ENCODE measurements around the gene MAB21L4. TPM values are rescaled to one million over a fixed set of nuclear protein-coding genes. Genes with fewer than 3 reads are reported as not detected.

The MAB21L4 gene
- total RNA-seq, 1 experiment from 2014 or later: 0.15 TPM

- Histone ChIP-seq H3K27ac (ENCODE audit: insufficient read length, low read depth, low read length) (no peak overlapping the region), H3K9ac (ENCODE audit: extremely low read depth, insufficient read length, low read length) (no peak overlapping the region), H3K56ac (ENCODE audit: insufficient read length, low read depth, low read length) (no peak overlapping the region), H2BK20ac (ENCODE audit: low read depth, low read length, poor library complexity, severe bottlenecking) (no peak overlapping the region), H4K8ac (replicated peaks; ENCODE audit: insufficient read length, low read depth, low read length) (no peak overlapping the region), H2AFZ (ENCODE audit: low read length) (no peak overlapping the region), H2BK15ac (ENCODE audit: low read depth, low read length) (no peak overlapping the region), H2BK5ac (ENCODE audit: insufficient read length, low read length) (no peak overlapping the region), H4K20me1 (ENCODE audit: control insufficient read depth, insufficient read depth, insufficient read length) (no peaks in the 10 kb centered on the region), H3K4me2 (ENCODE audit: insufficient read depth, insufficient read length, low read length) (no peak overlapping the region), H3T11ph (ENCODE audit: low read length) (no peak overlapping the region), H2BK120ac (ENCODE audit: low read depth, low read length, poor library complexity, severe bottlenecking) (no peak overlapping the region), H2BK12ac (ENCODE audit: insufficient read length, low read depth, low read length) (no peak overlapping the region), H2AK5ac (ENCODE audit: insufficient read length, low read length) (no peak overlapping the region), H4K91ac (ENCODE audit: insufficient read length, low read depth, low read length) (no peak overlapping the region), H3K23ac (ENCODE audit: insufficient read length, low read depth, low read length) (no peak overlapping the region), H3K23me2 (ENCODE audit: insufficient read length, low read depth, low read length, poor library complexity, severe bottlenecking) (no peaks in the 10 kb centered on the region), H3K14ac (ENCODE audit: insufficient read depth, low read length) (no peak overlapping the region), H3K4me1 (ENCODE audit: insufficient read depth, low read length) (no peaks in the 10 kb centered on the region), H3K9me3 (ENCODE audit: control insufficient read depth, low read depth, low read length) (no peaks in the 10 kb centered on the region), H3K4ac (ENCODE audit: low read depth, low read length) (no peak overlapping the region), H3K79me2 (ENCODE audit: insufficient read depth, low read length) (no peaks in the 10 kb centered on the region), H4K5ac (ENCODE audit: insufficient read length, low read depth, low read length) (no peak overlapping the region), H3K27me3 (ENCODE audit: insufficient read depth, low read length) (no peaks in the 10 kb centered on the region), H3K79me1 (ENCODE audit: insufficient read depth, low read depth, low read length, poor library complexity, severe bottlenecking) (no peaks in the 10 kb centered on the region), H3K18ac (ENCODE audit: insufficient read length, low read depth, low read length) (no peak overlapping the region)
- WGBS (ENCODE audit: extremely low coverage, insufficient read length, low lambda C conversion rate): no CpG with 5 or more reads among the region's 1 CpG
- no peaks in the 10 kb centered on the region for H3K9me3 Mint-ChIP-seq
- H3K27me3 Mint-ChIP-seq (ENCODE audit: low read depth): peaks cover 2% of the 10 kb centered on the region; the same call in 1 of the 2 replicates
- peaks cover 2 to 4% of the 10 kb centered on the region in 2 experiments; a peak in 2 of 4 replicates for H3K4me1 Mint-ChIP-seq
- H3K4me3 Mint-ChIP-seq: no peak overlapping the region
- H3K27ac Mint-ChIP-seq: no peak overlapping the region
- H3K36me3 Mint-ChIP-seq (ENCODE audit: insufficient read depth in 1 of 3, low read depth in 3 of 3): no peaks in the 10 kb centered on the region
- DNase-seq: no peak
- TF ChIP-seq CTCF (conservative IDR thresholded peaks at IDR 0.05): no peak
Measured at GRCh38 chr2:240921995-240922244, 26.0 kb upstream of the MAB21L4 start.

Data from H9 (cell line).